Lower lobe of right lung (tissue), 2 donors: ENCODE data around the gene CDKAL1. TPM values are rescaled to one million over a fixed set of nuclear protein-coding genes. Genes with fewer than 3 reads are reported as not detected.

Source experiments
- ATAC-seq, 2 donors: fragments of 200-7000 bp; cut with Tn5 transposase; one replicate each; pipeline ENCODE4 v1.9.1; 2020 to 2022; ENCODE audit warnings: mild to moderate bottlenecking in 2 of 2, moderate library complexity in 2 of 2
- DNase-seq: peaks from one replicate; pipeline ENCODE4 v3.0.0-alpha.2; 2020
- H3K27ac ChIP-seq: fragments of 200-600 bp; one replicate; pipeline ENCODE4 v1.8.0; 2022
- H3K27me3 ChIP-seq: fragments of 200-600 bp; one replicate; pipeline ENCODE4 v1.8.0; 2022; ENCODE audit warnings: low read depth
- H3K36me3 ChIP-seq: fragments of 200-600 bp; one replicate; pipeline ENCODE4 v1.8.0; 2022; ENCODE audit warnings: mild to moderate bottlenecking
- H3K4me1 ChIP-seq: fragments of 200-600 bp; one replicate; pipeline ENCODE4 v1.8.0; 2022
- H3K4me3 ChIP-seq: fragments of 200-600 bp; one replicate; pipeline ENCODE4 v1.8.0; 2022; ENCODE audit warnings: mild to moderate bottlenecking
- H3K9me3 ChIP-seq: fragments of 200-600 bp; one replicate; pipeline ENCODE4 v1.8.0; 2022
- intact Hi-C: fragments of 100-400 bp; cut with DNase I; formaldehyde crosslinking; loops from one replicate; pipeline ENCODE4 v1.11.0; 2022
- total RNA-seq: library from RNA; stranded (reverse); fragmentation: NEBNext Ultra II Directional; extraction: Animal tissue kit (Norgen Biotek cat#: 25700); gene quantifications from one replicate; pipeline ENCODE4 v1.2.1, GENCODE V29; 2021
- TF ChIP-seq, protein P1 (sequence below): fragments of 200-600 bp; IDR thresholded peaks from one replicate; pipeline ENCODE4 v1.8.0; 2022; ENCODE audit warnings: antibody characterized with exemption, mild to moderate bottlenecking
- donor health status: DM: no; HTN: yes; CAD: no; lungs with severe emphysema.

Gene CDKAL1
- total RNA-seq, 1 donor from 2014 or later: 16.0 TPM

DNA sequence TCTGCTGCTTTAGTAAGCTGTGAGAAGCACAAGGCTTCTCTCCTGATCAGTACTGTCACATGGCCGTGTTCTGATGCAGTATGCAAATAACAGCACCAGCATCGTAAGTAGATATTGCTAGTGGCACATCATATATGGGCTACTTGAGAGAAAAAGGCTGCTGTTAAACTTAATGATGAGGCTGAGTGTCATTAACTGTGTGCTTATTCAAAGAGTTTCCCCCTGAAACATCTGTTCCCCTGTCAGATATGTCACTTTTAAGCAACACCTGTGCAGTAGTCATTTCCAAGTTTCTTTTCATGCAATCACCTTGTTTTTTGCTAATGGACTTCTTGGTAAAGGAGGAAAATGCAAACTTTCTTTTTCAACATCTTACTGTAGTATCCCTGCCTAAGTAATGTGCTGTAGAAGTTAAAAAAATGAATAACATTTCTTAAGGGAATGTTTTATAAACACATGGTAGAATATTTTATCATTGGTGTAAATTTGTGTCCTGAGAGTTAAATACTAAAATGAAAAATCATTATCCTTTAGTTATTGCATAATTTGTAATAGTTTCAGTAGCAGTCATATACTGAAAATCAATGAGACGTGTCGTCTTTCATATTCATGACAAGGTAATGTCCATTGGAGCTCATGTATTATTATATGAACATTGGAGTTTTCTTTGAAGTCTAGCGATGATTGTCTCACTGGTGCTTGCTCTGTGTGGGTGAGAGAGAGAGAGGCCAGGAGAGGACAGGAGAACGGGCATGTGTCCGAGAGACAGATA lies 366.3 kb downstream of the CDKAL1 start:
- Histone ChIP-seq H3K4me3 (no peak overlapping the region), H3K36me3 (no peaks in the 10 kb centered on the region), H3K27ac (no peak overlapping the region), H3K9me3 (no peaks in the 10 kb centered on the region), H3K4me1 (no peaks in the 10 kb centered on the region), H3K27me3 (no peaks in the 10 kb centered on the region)
- DNase-seq (no peak), ATAC-seq (no peak)
- intact Hi-C loops: no loop called here
- TF ChIP-seq, protein P1, sequence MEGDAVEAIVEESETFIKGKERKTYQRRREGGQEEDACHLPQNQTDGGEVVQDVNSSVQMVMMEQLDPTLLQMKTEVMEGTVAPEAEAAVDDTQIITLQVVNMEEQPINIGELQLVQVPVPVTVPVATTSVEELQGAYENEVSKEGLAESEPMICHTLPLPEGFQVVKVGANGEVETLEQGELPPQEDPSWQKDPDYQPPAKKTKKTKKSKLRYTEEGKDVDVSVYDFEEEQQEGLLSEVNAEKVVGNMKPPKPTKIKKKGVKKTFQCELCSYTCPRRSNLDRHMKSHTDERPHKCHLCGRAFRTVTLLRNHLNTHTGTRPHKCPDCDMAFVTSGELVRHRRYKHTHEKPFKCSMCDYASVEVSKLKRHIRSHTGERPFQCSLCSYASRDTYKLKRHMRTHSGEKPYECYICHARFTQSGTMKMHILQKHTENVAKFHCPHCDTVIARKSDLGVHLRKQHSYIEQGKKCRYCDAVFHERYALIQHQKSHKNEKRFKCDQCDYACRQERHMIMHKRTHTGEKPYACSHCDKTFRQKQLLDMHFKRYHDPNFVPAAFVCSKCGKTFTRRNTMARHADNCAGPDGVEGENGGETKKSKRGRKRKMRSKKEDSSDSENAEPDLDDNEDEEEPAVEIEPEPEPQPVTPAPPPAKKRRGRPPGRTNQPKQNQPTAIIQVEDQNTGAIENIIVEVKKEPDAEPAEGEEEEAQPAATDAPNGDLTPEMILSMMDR: no peak

DNA sequence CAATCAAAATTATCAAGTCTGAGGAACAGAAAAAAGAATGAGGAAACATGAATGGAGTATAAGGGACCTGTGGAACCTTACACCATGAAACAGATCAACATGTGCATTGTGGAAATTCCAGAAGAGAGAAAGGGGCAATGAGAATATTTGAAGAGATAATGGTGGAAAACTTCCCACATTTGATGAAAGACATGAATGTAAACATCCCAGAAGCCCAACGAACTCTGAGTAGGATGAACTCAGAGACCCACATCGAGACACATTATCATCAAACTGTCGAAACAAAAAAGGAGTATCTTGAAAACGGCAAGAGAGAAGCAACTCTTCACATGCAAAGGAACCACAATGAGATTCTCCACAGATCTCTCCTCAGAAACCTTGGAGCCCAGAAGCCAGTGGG lies 371.1 kb downstream of the CDKAL1 start:
- Histone ChIP-seq H3K4me1 (no peaks in the 10 kb centered on the region), H3K27ac (no peak overlapping the region), H3K4me3 (no peak overlapping the region), H3K9me3 (no peaks in the 10 kb centered on the region), H3K27me3 (no peaks in the 10 kb centered on the region), H3K36me3 (no peaks in the 10 kb centered on the region)
- intact Hi-C loops: no loop called here
- ATAC-seq (no peak), DNase-seq (no peak)
- TF ChIP-seq, protein P1: no peak

DNA sequence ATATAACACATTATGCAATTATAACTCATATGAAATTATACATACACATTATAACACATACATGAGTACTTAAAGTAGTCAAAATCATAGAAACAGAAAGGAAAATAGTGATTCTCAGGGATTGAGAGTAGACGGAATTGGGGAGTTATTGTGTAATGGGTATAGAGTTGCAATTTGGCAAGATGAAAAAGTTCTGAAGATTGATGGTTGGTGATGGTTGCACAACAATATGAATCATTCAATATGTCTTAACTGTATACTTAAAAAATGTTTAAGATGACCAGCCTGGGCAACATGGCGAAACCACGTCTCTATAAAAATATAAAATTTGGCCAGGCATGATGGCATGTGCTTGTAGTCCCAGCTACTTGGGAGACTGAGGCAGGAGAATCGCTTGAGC lies 372.7 kb downstream of the CDKAL1 start:
- Histone ChIP-seq H3K9me3 (no peaks in the 10 kb centered on the region), H3K27me3 (no peaks in the 10 kb centered on the region), H3K27ac (no peak overlapping the region), H3K4me3 (no peak overlapping the region), H3K36me3 (no peaks in the 10 kb centered on the region), H3K4me1 (no peaks in the 10 kb centered on the region)
- intact Hi-C loops: no loop called here
- TF ChIP-seq, protein P1: no peak
- DNase-seq: no peak
- no peak for ATAC-seq

DNA sequence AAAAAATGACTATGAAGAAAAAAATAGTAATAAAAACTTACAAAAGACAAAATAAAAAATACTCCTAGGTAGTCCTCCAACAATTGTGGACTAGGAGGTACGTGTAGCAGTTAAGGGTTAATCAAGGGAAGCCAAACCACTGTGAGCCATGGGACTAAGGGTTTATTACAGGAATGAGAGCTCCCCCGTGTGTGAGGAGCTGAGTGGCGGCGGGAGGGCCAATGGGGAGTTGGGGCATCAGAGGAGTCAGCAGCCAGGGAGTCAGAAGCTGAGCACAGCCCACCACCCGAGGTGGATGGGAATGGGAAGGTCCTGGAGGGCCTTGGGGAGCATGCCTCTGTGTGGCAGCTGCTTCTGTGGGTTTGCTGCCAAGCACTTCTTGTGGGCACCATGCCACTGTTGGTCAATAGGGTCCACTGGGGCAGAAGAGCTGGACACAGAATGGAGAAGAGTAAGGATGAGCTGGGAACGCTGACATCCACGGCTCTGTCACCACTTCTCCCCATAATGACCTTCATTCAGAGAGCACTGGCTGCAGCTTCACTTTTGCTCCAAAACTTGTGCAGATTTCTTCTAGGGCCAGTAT lies 373.3 kb downstream of the CDKAL1 start:
- intact Hi-C loops: no loop called here
- DNase-seq: no peak
- TF ChIP-seq, protein P1: no peak

DNA sequence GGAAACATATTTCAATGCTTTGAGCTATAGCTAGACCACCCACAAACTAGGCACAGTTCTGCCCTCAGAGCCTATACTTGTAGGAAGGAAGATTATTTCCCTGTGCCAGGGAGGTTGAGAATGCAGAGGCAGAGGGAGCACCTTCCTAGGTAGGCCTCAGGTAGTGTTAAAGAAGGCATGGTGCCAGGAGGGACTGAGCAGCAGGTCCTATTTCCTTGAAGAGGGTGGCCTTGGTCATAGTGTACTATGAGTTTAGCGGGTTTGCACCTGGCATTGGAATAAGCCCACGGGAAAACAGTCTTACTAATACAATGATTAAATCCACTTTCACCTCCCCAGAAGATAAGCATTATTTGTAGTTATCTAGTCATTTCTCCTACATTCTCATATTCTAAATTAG lies 375.4 kb downstream of the CDKAL1 start:
- Histone ChIP-seq H3K9me3 (peaks cover under 1% of the 10 kb centered on the region), H3K27ac (no peak overlapping the region), H3K27me3 (no peaks in the 10 kb centered on the region), H3K4me3 (no peak overlapping the region), H3K36me3 (no peaks in the 10 kb centered on the region), H3K4me1 (no peaks in the 10 kb centered on the region)
- TF ChIP-seq, protein P1: no peak
- no peak for ATAC-seq
- intact Hi-C loops: no loop called here
- no peak for DNase-seq

More for the DNA sequence above, 373.3 kb downstream of the CDKAL1 start:
- H3K27ac ChIP-seq: no peak overlapping the region
- no peak overlapping the region for H3K4me3 ChIP-seq
- no peaks in the 10 kb centered on the region for H3K36me3 ChIP-seq
- H3K4me1 ChIP-seq: no peaks in the 10 kb centered on the region
- H3K9me3 ChIP-seq: no peaks in the 10 kb centered on the region
- no peaks in the 10 kb centered on the region for H3K27me3 ChIP-seq
- ATAC-seq: no peak
